GM12873 (cell line): Measurements from ENCODE around the gene PIK3R1.

ENCODE experiments used
- TF ChIP-seq, protein P1 (sequence below): IDR thresholded peaks from 2 replicates; pipeline ENCODE4 v1.5.1; 2012; ENCODE audit warnings: low read depth, mild to moderate bottlenecking, moderate library complexity, low read length, control low read depth; ENCODE audit not compliant: insufficient read depth; ENCODE audit errors: missing control alignments

PIK3R1 gene

DNA sequence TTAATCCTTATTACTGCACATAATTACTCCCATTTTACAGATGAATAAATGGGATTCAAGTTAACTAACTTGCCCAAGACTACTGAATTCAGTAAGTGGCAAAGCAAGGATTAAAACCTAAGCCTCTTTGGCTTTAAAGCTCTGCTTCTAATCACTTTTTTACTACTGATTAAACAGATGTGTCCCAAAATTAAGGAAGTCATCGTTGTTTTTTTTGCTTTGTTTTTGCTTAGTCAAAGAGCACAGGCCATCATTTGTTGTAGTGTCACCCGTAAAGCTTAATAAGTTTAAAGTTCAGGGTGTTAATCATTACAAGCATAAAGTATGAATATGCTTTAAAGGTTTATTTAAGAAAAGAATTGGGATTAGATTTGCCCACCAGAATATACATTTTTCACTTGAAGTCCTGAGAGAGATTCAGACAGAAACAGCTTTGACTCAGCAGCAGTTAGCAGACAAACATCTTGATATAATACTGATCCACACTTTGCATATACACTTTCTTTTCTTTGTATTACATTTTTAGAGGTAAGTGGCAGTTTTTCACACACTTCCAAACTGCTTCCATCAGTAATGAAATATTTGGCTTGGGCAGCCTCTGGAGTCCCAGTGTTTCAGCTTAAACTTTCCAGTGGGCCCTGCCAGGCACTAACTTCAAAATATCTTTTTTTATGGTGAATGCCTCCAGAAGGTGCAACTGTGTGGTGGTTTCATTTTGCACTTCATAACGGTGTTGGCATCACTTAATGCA, 52.7 kb downstream of the PIK3R1 start:
- TF ChIP-seq, protein P1, sequence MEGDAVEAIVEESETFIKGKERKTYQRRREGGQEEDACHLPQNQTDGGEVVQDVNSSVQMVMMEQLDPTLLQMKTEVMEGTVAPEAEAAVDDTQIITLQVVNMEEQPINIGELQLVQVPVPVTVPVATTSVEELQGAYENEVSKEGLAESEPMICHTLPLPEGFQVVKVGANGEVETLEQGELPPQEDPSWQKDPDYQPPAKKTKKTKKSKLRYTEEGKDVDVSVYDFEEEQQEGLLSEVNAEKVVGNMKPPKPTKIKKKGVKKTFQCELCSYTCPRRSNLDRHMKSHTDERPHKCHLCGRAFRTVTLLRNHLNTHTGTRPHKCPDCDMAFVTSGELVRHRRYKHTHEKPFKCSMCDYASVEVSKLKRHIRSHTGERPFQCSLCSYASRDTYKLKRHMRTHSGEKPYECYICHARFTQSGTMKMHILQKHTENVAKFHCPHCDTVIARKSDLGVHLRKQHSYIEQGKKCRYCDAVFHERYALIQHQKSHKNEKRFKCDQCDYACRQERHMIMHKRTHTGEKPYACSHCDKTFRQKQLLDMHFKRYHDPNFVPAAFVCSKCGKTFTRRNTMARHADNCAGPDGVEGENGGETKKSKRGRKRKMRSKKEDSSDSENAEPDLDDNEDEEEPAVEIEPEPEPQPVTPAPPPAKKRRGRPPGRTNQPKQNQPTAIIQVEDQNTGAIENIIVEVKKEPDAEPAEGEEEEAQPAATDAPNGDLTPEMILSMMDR: no peak

DNA sequence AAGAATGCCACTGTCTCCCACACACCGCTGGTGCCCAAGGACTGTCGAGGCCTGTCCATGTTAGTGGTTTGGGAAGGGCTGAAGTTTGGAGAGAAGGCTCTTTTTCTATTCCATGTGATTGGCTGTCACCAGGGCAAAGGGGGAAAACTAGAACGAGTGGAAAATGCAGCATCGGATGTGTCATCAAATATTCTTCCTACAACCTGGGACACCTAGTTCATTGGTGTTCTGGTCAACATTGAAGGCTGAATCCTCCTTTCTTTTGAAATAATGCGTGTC, 53.2 kb downstream of the PIK3R1 start:
- TF ChIP-seq, protein P1: no peak

DNA sequence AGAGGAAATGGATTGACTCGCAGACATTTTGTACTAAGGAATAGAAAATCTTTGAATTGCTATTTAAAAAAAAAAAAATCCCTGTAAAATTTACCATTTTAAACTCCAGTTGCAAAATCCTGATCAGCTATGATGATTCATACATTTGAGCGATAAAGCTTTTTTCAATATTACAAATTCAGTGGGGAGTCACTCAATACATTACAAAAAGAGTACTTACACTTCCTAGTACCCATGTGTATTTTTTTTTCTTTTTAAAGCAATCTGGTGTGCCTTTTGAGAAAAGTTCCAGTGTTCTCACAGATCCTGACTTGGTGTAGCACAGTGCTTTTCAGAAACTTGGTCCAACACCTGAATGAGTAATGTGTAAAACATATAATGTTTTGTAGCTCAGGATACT, 54.3 kb downstream of the PIK3R1 start:
- TF ChIP-seq, protein P1: no peak

DNA sequence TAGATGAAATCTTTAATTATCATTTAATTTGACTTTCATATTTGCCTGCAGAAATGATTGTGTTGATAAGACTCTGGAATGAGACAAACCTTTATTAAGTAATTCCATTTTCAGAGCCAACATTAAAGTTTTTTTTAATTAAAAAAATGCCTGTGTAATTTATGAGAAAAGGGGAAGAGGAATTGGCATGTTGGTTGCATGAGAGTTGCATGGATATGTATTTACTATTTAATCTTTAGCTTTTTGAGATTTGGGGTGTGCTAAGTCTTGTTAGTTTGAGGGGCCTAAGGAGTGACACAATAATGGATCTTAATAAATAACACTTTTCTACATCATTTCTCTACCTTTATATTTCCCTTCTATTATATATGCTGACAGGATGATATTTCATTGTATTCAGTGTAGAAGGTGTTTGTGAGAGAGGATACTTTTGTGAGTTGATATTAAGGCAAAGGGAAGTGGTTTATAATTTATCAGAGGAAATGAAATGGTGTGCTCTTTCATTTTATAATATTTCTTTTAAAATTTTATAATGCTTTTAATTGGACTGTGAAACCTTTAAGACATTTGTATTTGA, 54.9 kb downstream of the PIK3R1 start:
- TF ChIP-seq, protein P1: no peak

DNA sequence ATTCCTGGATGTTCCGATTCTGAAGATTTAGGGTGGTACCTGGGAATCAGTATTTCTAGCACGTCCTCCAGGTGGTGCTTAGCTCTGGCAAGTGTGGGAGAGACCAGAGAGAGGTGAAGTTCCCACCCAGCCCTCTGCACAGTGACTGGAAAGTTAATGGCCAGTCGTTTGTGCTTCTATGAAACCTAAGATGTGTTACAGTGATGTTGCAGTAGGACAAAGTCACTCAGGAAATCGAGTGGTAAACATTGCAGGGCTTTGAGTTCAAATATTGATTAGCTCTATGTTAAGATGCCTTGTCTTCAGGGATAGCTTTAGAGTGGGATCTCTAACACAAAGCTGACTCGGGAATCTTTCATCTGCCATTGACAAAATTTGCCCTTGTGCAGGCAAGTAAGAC, 55.6 kb downstream of the PIK3R1 start:
- TF ChIP-seq, protein P1: no peak

DNA sequence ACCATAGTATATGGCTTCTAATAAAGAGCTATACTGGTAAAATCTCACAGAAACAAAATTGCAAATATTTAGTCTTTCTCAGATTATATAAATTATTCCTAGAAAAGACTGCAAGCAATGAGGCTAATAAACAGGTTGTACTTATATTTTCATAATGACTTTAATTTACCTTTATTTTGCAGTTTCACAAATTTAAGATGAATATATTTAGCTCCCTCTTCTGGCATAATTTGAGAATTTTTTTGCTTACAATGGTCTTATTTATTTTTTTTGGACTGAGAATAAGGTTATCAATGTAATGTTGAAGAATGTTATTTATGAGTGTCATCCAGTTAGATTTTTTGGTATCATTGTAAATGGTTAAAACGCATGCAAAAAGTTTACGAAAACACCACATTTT, 56.7 kb downstream of the PIK3R1 start:
- TF ChIP-seq, protein P1: peak; percentile 14

DNA sequence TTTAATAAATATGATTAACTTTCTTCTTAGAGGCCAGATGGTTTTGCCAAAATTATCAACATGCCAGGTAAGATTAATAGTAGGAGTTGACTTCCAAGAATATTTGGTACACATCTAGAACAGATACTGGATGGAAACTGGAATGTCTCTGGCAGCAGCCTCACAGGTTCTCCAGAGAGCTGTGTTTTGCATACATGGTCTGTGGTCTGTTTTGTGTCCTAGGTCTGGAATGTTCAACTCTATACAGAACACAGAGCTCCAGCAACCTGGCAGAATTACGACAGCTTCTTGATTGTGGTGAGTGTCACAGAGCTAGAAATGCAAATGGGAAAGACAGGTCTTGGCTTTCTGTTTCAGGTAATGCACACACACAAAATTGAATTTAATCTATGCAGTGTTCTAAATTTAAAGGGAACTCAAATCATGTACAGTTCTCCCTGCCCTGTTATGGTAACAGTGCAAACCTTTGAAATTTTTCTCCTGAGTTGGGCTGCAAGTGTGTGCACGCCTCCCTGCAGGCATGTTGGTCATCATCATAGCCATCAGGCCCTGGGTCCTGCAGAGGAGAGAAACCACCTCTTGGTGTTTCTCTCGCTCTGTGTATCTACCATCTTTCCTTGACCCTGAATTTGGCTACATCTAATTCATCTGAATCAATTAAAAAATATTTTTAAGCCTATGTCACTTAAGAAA, 58.3 kb downstream of the PIK3R1 start:
- TF ChIP-seq, protein P1: no peak
